HG03457 (cell line): ENCODE data around the gene RABGAP1L.

ENCODE experiments used
- ATAC-seq: cut with Tn5 transposase; IDR thresholded peaks from one replicate; pipeline ENCODE4 v1.9.1; 2021; ENCODE audit warnings: moderate number of reproducible peaks; ENCODE audit not compliant: unreplicated experiment

Gene RABGAP1L

GRCh38 chr1:174743654-174744561 is 584.6 kb downstream of the RABGAP1L start:
- no peak for ATAC-seq

- ATAC-seq = no peak
These were observed 585.6 kb downstream of the RABGAP1L start for GRCh38 chr1:174744886-174745285.

GRCh38 chr1:174746024-174746808 is 586.9 kb downstream of the RABGAP1L start:
- no peak for ATAC-seq

- no peak for ATAC-seq
These were observed 588.3 kb downstream of the RABGAP1L start for GRCh38 chr1:174747613-174748012.

- ATAC-seq = no peak
These were observed 589.3 kb downstream of the RABGAP1L start for GRCh38 chr1:174748586-174748985.

GRCh38 chr1:174753131-174753530 is 593.8 kb downstream of the RABGAP1L start:
- no peak for ATAC-seq

- ATAC-seq = no peak
These were observed 602.0 kb downstream of the RABGAP1L start for GRCh38 chr1:174761335-174761734.

GRCh38 chr1:174761901-174762585 is 602.7 kb downstream of the RABGAP1L start:
- ATAC-seq = no peak

- no peak for ATAC-seq
These were observed 604.9 kb downstream of the RABGAP1L start for GRCh38 chr1:174764191-174764590.

GRCh38 chr1:174766727-174767126 is 607.4 kb downstream of the RABGAP1L start:
- no peak for ATAC-seq

- no peak for ATAC-seq
These were observed 609.2 kb downstream of the RABGAP1L start for GRCh38 chr1:174768516-174768915.

GRCh38 chr1:174768949-174769348 is 609.6 kb downstream of the RABGAP1L start:
- no peak for ATAC-seq

- ATAC-seq = no peak
These were observed 610.7 kb downstream of the RABGAP1L start for GRCh38 chr1:174769961-174770549.

GRCh38 chr1:174775621-174776020 is 616.3 kb downstream of the RABGAP1L start:
- no peak for ATAC-seq

- no peak for ATAC-seq
These were observed 617.9 kb downstream of the RABGAP1L start for GRCh38 chr1:174777262-174777661.

GRCh38 chr1:174785510-174785909 is 626.2 kb downstream of the RABGAP1L start:
- ATAC-seq = no peak

GRCh38 chr1:174786358-174786757 is 627.0 kb downstream of the RABGAP1L start:
- no peak for ATAC-seq

GRCh38 chr1:174786760-174787159 is 627.4 kb downstream of the RABGAP1L start:
- peak; percentile 71 for ATAC-seq

- no peak for ATAC-seq
These were observed 629.7 kb downstream of the RABGAP1L start for GRCh38 chr1:174788981-174789380.

- ATAC-seq = peak; percentile 71
These were observed 630.1 kb downstream of the RABGAP1L start for GRCh38 chr1:174789399-174789798.

GRCh38 chr1:174791863-174792262 is 632.5 kb downstream of the RABGAP1L start:
- no peak for ATAC-seq
